AG20443 (cell line): ENCODE results near the gene SULT1C4.
"Not testable (repeated sequence)": the region's sequence is repeated elsewhere in the genome, so short reads cannot be mapped to it uniquely, and the experiment has no call there.

Source experiments
- DNase-seq: peaks from one replicate; pipeline ENCODE4 v3.0.0; 2012; ENCODE audit warnings: low spot score, mixed read lengths

The SULT1C4 gene

DNA sequence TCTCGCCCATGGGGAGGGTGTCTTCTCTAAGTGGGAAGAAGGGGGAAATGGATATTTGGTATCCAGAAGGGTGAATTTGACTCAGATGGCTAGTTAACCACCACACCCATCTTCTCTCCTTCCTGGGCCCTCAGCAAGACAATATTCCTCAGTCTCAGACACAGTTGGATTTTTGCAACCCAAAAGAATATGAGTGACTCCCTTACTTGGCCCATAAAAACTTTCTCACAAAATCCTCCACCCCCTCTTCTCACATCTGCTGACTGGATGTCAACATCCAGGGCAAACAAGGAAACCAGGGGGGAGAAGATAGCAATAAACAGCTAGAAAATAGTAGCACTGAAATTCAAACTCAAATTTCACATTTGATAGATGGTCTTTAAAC is 35.9 kb downstream of the SULT1C4 start:
- DNase-seq: no peak

DNA sequence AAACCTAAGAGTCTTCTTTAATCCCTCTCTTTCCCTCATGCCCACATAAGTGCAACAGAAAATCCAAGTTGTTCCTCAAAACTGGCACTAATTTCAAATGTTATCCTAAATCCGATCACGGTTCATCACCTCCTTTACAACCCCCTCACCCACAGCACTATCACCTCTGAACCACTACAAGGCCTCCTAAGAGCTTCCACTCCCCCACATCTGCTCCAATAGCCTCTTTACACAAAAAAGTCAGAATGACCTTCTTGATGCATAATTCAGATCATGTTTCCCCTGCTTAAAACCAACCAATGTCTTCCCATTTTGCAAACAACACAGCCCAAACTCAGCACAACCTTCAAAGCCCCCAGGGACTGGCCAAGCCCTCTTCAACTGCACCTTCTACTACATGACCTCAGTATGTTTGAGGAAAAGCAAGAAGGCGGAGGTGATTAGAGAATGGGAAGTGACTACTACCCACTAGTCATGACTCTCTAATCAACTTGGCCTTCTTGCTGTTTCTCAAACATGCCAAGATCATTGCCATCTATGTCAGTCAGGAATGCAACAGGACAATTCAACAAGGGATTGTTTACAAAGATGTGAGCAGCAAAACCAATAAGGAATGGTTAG is 36.6 kb downstream of the SULT1C4 start:
- DNase-seq: no peak

DNA sequence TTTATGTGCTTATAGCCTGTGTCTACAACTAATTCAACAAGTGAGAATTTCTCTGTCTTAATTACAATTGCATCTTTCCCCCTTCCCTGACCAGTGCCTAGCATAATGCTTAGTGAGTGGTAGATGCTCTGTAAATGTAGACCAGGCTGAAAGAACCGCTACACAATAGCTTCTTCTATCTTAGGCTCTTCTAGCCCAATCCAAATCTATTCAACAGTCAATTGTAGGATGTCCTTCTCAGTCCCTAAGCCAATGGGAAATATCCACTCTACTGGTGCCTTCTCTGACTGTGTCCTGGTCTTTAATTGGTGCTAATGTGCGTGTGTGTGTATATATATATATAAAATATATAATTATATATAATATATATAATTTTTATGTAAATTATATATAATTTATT is 37.2 kb downstream of the SULT1C4 start:
- no peak for DNase-seq

DNA sequence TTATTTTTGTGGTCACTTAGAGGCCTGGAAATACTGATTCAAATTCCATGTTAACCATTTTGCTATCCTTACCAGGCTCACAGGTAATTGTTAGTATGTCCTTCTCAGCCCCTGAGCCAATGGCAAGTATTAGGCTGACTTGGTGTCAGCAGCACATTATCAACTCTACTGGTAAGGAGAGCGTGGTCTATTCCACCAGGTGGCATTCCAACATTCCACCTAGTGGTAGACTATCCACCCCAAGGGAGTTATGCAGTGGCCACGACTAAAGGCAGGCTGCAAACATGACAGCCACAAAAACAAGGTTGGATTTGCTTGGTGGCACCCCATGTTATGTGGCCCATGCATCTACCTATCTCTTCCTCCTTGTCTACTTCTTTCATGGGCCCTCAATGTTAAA is 39.5 kb downstream of the SULT1C4 start:
- DNase-seq: no peak

DNA sequence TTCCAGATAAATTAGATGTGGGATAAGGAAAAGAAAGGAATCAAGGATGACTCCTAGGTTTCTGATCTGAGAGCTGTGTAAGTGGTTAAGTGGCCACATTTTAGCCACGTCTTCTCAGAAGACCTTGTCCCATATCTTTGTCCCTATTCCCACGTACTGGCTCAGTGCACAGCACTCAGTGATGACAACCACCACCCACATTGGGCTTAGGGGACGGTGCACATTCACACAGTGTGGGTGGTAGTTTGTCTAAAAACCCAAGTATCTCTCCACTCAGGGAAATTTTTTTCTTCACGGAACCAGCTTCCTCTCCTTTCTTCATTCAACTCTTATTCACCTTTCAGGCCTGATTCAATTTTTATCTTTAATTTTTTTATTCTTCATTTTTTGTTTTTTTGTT is 40.7 kb downstream of the SULT1C4 start:
- no peak for DNase-seq

DNA sequence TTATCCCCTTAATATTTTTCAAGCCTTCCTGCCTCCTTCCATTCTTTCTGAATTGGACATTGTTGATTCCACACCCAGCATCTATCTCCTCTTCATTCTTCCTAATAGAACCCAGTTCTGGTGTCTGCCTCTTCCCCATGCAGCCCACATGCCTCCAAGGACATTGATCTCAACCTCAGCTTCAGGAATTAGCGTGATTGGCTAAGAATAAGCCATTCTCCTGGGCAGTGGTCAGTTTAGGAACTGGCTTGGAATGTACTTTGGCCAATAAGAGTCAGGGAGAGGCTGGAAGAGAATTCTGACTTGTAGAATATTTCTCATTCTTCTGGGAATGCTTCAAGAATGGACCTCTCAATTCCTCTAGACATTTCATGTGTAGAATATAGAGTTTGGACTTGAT is 45.3 kb downstream of the SULT1C4 start:
- DNase-seq: no peak

DNA sequence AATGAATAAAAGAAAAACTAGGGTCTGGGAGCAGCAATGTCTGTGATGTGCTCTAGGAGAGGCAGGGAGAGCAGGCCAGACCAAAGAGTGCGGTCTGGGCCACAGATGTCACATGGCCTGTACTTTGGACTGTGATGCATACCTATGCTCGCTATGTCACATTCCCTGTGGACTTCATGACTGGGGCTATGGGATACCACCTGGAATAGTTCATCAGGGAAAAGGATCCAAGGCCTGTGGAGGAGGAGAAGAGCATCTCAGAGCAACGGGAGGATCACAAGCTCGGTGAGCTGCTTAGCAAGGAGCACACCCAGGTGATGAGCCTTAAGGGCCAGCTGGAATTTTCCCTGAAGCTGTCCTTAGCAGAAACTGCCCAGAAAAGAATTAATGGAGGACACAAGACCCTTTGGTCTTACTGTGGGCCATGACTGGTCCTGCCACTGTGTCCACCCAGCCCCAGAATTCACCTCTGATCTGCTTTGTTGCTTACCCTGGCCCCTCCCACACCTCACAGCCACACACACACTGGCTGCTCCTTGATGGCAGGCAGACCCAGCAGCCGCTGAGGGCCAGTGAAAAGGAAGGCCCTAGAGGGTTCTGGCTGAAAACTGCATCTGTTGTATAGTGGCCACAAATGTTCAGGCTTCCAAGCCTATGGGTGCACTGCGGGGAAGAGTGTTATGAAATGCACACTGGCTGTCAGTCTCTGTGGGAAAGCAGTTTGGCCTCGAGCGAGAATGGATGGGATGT is 45.9 kb downstream of the SULT1C4 start:
- DNase-seq: no peak

DNA sequence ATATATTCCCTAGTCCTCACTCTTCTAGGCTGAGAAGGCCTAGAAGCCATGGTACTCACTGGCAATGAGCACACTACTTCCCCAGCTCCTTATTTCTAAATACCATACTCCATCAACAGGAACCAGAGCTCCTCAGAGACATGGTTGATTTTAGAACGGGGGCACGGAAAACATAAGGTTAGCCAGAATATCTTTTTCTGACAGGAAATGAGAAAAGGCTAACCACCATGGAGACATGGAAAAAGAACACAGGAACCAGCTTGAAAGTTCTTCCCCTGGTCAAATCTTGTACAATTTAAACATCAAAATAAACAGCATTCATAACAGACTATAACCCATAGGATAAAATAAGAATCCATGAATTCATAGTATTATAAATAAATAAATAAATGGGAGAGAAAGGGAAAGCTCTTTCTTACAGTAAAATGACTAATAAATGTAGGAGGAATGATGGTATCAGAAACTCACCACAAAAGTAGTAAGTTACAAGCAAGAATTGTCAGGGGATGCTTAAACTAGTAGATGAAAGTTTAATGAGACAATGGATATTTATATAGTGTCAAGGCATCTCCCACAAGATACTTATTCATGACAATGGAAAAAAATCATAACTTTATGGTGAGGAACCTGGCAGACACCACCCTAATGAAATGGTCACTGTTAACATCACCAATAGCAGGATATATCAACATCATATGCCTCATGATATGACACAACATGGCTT is 50.7 kb downstream of the SULT1C4 start:
- no peak for DNase-seq

DNA sequence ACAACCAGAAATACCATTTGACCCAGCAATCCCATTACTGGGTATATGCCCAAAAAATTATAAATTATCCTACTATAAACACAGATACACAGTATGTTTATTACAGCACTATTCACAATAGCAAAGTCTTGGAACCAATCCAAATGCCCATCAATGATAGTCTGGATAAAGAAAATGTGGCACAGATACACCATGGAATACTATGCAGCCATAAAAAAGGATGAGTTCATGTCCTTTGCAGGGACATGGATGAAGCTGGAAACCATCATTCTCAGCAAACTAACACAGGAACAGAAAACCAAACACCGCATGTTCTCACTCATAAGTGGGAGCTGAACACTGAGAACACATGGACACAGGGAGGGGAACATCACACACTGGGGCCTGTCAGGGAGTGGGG is 57.8 kb downstream of the SULT1C4 start:
- DNase-seq: not testable (repeated sequence)

DNA sequence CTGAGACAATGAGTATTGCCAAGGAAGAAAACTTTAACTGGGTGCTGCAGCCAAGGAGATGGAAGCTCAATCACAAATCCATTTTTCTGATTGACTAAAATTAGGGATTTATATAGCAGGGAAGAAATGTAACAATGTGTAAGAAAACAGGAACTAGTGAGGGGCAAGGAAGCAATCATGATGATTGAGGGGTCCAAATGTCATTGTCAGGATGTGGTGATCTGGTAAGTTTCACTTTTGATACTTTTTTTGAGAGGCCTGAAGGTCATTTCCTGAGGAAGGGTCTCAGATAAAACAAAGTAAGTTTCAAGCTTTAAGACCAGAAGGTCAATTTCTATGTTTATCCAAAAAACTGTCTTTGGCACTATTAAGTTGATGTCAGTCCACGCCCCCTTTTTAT is 59.2 kb downstream of the SULT1C4 start:
- no peak for DNase-seq
